Ectodermal cell (in vitro differentiated cells): ENCODE measurements around the gene FITM1.

Source experiments
- H3K27ac ChIP-seq: 2 replicates; pipeline ENCODE4 v1.7.0; 2013; ENCODE audit warnings: mild to moderate bottlenecking, low read depth, low read length; ENCODE audit not compliant: insufficient read depth, poor library complexity, severe bottlenecking
- H3K27me3 ChIP-seq: 2 replicates; pipeline ENCODE4 v1.7.0; 2013; ENCODE audit warnings: mild to moderate bottlenecking, low read length; ENCODE audit not compliant: insufficient read depth, control insufficient read depth, poor library complexity, severe bottlenecking
- H3K36me3 ChIP-seq: one replicate; pipeline ENCODE4 v1.7.0; 2013; ENCODE audit warnings: low read length; ENCODE audit not compliant: control insufficient read depth, insufficient read depth
- H3K4me1 ChIP-seq: one replicate; pipeline ENCODE4 v1.7.0; 2013; ENCODE audit warnings: low read length; ENCODE audit not compliant: control insufficient read depth, insufficient read depth
- H3K4me3 ChIP-seq: 2 replicates; pipeline ENCODE4 v1.7.0; 2013; ENCODE audit warnings: low read depth, low read length, control low read depth; ENCODE audit not compliant: insufficient read depth
- H3K9me3 ChIP-seq: 2 replicates; pipeline ENCODE4 v1.7.0; 2013; ENCODE audit warnings: mild to moderate bottlenecking, low read length, moderate library complexity; ENCODE audit not compliant: control insufficient read depth
- WGBS, 2 experiments: methylation state at CpG; one replicate each; pipeline ENCODE4 v1.1.7; 2013; ENCODE audit warnings: missing lambda C conversion rate in 2 of 2; 5-methylcytosine and 5-hydroxymethylcytosine counted together

Gene FITM1

GRCh38 chr14:24149302-24149969, 19.0 kb downstream of the FITM1 start:
- Histone ChIP-seq H3K36me3 (peaks cover 20% of the 10 kb centered on the region), H3K27ac (no peak overlapping the region), H3K4me1 (peaks cover 4% of the 10 kb centered on the region), H3K9me3 (no peaks in the 10 kb centered on the region), H3K27me3 (no peaks in the 10 kb centered on the region), H3K4me3 (no peak overlapping the region)
- WGBS, 2 experiments: 85 to 98% methylated on average over 3 of the region's 3 CpGs

GRCh38 chr14:24150061-24150460, 19.6 kb downstream of the FITM1 start:
- no peaks in the 10 kb centered on the region for H3K27me3 ChIP-seq
- H3K4me1 ChIP-seq: peaks cover 4% of the 10 kb centered on the region
- H3K36me3 ChIP-seq: peaks cover 24% of the 10 kb centered on the region
- H3K27ac ChIP-seq: no peak overlapping the region
- WGBS, 2 experiments: 94 to 96% methylated on average over 9 of the region's 9 CpGs
- H3K9me3 ChIP-seq: no peaks in the 10 kb centered on the region
- no peak overlapping the region for H3K4me3 ChIP-seq

GRCh38 chr14:24150567-24150966, 20.1 kb downstream of the FITM1 start:
- Histone ChIP-seq H3K27ac (no peak overlapping the region), H3K9me3 (no peaks in the 10 kb centered on the region), H3K36me3 (peaks cover 29% of the 10 kb centered on the region), H3K27me3 (no peaks in the 10 kb centered on the region), H3K4me3 (no peak overlapping the region), H3K4me1 (peaks cover 4% of the 10 kb centered on the region)
- WGBS, 2 experiments: 96 to 97% methylated on average over 9 of the region's 9 CpGs

DNA sequence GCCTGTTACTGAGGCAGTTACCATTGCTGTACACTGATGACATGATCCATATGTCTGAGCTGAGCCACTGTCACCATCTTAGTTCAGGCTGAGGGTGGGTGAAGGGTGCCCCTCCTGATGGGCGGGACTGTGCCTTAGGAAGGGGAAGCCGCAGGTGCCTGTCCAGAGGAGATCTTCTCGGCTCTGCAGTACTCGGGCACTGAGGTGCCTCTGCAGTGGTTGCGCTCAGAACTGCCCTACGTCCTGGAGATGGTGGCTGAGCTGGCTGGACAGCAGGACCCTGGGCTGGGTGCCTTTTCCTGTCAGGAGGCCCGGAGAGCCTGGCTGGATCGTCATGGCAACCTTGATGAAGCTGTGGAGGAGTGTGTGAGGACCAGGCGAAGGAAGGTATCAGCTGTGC, 20.5 kb downstream of the FITM1 start:
- no peak overlapping the region for H3K4me3 ChIP-seq
- H3K9me3 ChIP-seq: no peaks in the 10 kb centered on the region
- peaks cover 33% of the 10 kb centered on the region for H3K36me3 ChIP-seq
- WGBS, 2 experiments: 91 to 95% methylated on average over 9 of the region's 9 CpGs
- peaks cover 4% of the 10 kb centered on the region for H3K4me1 ChIP-seq
- no peak overlapping the region for H3K27ac ChIP-seq
- no peaks in the 10 kb centered on the region for H3K27me3 ChIP-seq

GRCh38 chr14:24151404-24152080, 21.1 kb downstream of the FITM1 start:
- 91 to 95% methylated on average over 16 of the region's 16 CpGs for WGBS, 2 experiments
- Histone ChIP-seq H3K4me3 (no peak overlapping the region), H3K36me3 (peaks cover 35% of the 10 kb centered on the region), H3K27me3 (no peaks in the 10 kb centered on the region), H3K9me3 (no peaks in the 10 kb centered on the region), H3K4me1 (peaks cover 4% of the 10 kb centered on the region), H3K27ac (no peak overlapping the region)

GRCh38 chr14:24155100-24155499, 24.6 kb downstream of the FITM1 start:
- Histone ChIP-seq H3K9me3 (no peaks in the 10 kb centered on the region), H3K36me3 (peaks cover 49% of the 10 kb centered on the region), H3K4me1 (no peaks in the 10 kb centered on the region), H3K4me3 (no peak overlapping the region), H3K27ac (no peak overlapping the region), H3K27me3 (no peaks in the 10 kb centered on the region)
- WGBS, 2 experiments: 95 to 96% methylated on average over 10 of the region's 10 CpGs

DNA sequence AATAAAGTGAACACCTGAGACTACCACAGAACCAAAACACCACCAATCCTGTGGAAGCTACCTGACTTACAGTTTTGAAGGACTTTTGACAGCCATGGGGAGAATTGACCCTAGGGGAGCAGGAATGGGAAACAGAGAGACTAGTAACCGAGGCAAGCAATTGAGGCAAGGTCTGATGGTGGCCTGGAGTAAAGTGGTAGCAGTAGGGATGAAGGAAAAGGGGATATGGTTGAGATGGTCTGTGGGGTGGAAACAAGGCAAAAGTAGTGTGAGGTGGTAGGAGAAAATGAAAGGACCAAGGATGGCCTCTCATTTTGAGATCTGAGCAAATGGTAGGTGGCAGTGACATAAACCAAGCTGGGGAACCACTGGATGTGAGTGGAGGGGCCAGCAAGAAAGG, 26.4 kb downstream of the FITM1 start:
- 95 to 96% methylated on average over 1 of the region's 1 CpG for WGBS, 2 experiments
- H3K4me1 ChIP-seq: no peaks in the 10 kb centered on the region
- H3K4me3 ChIP-seq: no peak overlapping the region
- no peaks in the 10 kb centered on the region for H3K9me3 ChIP-seq
- H3K27ac ChIP-seq: no peak overlapping the region
- peaks cover 37% of the 10 kb centered on the region for H3K36me3 ChIP-seq
- H3K27me3 ChIP-seq: no peaks in the 10 kb centered on the region

DNA sequence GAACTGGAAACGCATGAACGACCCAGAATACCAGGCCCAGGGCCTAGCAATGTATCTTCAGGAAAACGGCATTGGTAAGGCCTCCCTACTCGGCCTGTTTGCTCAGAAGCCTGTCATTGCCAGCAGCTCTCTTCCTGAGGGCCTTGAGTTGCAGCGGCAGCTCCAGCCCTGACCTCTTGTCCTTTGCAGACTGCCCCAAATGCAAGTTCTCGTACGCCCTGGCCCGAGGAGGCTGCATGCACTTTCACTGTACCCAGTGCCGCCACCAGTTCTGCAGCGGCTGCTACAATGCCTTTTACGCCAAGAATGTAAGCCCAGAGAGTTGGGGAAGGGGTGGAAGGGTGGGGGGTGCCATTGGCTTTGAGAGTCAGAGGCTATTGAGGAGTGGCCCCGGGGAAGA, 26.9 kb downstream of the FITM1 start:
- H3K4me1 ChIP-seq: no peaks in the 10 kb centered on the region
- H3K4me3 ChIP-seq: no peak overlapping the region
- 94 to 95% methylated on average over 12 of the region's 12 CpGs for WGBS, 2 experiments
- peaks cover 34% of the 10 kb centered on the region for H3K36me3 ChIP-seq
- no peak overlapping the region for H3K27ac ChIP-seq
- no peaks in the 10 kb centered on the region for H3K27me3 ChIP-seq
- H3K9me3 ChIP-seq: no peaks in the 10 kb centered on the region

DNA sequence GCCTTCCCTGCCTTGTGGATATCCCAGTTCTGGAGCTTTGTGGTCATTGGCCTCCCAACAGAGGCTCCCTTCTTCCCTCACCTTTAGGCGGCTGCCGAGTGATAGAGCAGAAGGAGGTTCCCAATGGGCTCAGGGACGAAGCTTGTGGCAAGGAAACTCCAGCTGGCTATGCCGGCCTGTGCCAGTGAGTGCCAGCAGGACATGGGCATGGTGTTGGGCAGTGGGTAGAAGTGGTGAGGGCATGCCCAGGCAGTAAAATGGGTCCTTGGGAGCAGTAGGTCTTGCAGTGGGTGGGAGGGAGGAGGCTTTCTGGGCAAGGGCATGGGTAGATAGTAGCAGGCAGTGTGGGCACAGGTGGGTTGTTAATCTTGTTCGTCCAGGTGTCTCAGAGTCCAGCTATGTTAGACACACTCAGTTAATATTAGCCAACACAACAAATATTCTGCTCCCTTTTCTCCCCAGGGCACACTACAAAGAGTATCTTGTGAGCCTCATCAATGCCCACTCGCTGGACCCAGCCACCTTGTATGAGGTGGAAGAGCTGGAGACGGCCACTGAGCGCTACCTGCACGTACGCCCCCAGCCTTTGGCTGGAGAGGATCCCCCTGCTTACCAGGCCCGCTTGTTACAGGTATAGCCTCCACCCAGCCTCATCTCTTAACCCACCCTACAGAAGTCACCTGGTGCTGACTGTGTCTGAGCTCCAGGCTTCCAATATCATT, 29.5 kb downstream of the FITM1 start:
- H3K27me3 ChIP-seq: no peaks in the 10 kb centered on the region
- 96% methylated on average over 11 of the region's 11 CpGs for WGBS, 2 experiments
- no peak overlapping the region for H3K4me3 ChIP-seq
- no peak overlapping the region for H3K27ac ChIP-seq
- H3K36me3 ChIP-seq: peaks cover 32% of the 10 kb centered on the region
- H3K9me3 ChIP-seq: no peaks in the 10 kb centered on the region
- H3K4me1 ChIP-seq: no peaks in the 10 kb centered on the region

DNA sequence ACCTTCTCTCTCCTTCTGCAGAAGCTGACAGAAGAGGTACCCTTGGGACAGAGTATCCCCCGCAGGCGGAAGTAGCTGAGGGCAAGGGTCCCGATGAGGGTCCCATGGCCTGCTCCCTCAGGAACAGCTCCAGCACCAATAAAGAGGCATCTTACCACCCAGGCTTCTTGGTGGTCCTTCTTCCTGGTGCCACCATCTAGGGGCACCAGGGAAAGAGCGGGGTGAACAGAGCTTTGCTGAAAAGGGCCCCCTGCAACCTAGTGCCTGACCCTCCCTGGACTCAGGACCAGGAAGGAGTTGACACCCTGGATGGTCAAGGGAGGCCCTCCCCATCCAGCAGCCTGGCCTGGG, 30.0 kb downstream of the FITM1 start:
- Histone ChIP-seq H3K36me3 (peaks cover 26% of the 10 kb centered on the region), H3K9me3 (no peaks in the 10 kb centered on the region), H3K27me3 (no peaks in the 10 kb centered on the region), H3K27ac (no peak overlapping the region), H3K4me1 (no peaks in the 10 kb centered on the region), H3K4me3 (no peak overlapping the region)
- WGBS, 2 experiments: 96 to 98% methylated on average over 4 of the region's 4 CpGs
